Activated naive CD8-positive, alpha-beta T cell (primary cell): ENCODE measurements around the gene BCL11B.
A peak's percentile ranks its signal among the peaks of the same experiment; 100 is the strongest.

Source experiments
- H3K27ac Mint-ChIP-seq: one replicate; pipeline ENCODE4 v1.8.0; 2021; ENCODE audit warnings: mixed read lengths
- H3K27me3 Mint-ChIP-seq: one replicate; pipeline ENCODE4 v1.8.0; 2021; ENCODE audit warnings: mixed read lengths
- H3K36me3 Mint-ChIP-seq: one replicate; pipeline ENCODE4 v1.8.0; 2021; ENCODE audit warnings: mixed read lengths
- H3K4me1 Mint-ChIP-seq: one replicate; pipeline ENCODE4 v1.8.0; 2021; ENCODE audit warnings: low read depth, mixed read lengths
- H3K4me3 Mint-ChIP-seq: one replicate; pipeline ENCODE4 v1.8.0; 2021; ENCODE audit warnings: mild to moderate bottlenecking, mixed read lengths
- H3K9me3 Mint-ChIP-seq: one replicate; pipeline ENCODE4 v1.8.0; 2021; ENCODE audit warnings: low read depth, mixed read lengths

BCL11B gene

DNA sequence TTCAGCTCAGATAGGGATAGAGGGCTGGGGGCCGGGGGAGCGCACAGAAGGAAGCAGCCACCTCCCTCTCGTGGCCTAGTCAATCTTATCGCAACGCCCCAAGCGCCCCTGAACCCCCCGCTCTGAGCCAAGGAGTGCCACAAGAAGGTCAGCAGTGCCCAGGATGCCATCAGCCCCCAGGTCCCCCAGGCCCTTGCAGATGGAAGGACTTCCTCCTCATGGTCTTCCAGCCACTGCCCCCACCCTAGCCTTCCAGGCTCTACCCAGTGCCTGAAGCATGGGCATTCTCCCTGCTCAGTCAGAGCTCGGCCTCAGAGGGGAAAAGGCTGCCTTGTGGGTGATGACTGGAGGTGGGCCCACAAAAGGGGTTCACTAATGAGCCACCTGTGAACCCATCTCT is 68.2 kb downstream of the BCL11B start:
- Mint-ChIP-seq H3K27me3 (no peaks in the 10 kb centered on the region), H3K4me1 (peaks cover 99% of the 10 kb centered on the region), H3K9me3 (no peaks in the 10 kb centered on the region), H3K27ac (peak overlapping the region; percentile 100), H3K36me3 (peaks cover 13% of the 10 kb centered on the region), H3K4me3 (peak overlapping the region; percentile 74)

DNA sequence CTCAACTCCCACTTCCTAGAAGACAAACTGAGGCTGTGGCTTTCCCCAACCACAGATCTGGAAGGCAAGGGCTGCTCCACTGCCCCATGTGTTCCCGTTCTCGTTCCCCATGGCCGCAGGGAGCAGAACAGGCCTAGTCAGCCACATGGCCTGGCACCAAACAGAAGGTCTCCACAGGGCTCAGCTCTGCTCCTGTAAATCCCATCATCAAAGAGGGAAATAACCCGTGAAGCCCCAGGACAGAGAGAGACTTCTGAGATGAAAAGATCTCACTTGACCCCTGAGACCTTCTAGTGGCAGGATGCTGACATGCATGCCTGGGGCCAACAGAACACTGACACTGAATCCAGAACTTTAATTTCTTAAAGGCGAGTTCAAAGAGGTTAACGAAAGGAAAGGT is 68.9 kb downstream of the BCL11B start:
- peaks cover 99% of the 10 kb centered on the region for H3K4me1 Mint-ChIP-seq
- peak overlapping the region; percentile 74 for H3K4me3 Mint-ChIP-seq
- no peaks in the 10 kb centered on the region for H3K27me3 Mint-ChIP-seq
- peak overlapping the region; percentile 100 for H3K27ac Mint-ChIP-seq
- H3K36me3 Mint-ChIP-seq, result peaks cover 13% of the 10 kb centered on the region
- no peaks in the 10 kb centered on the region for H3K9me3 Mint-ChIP-seq

DNA sequence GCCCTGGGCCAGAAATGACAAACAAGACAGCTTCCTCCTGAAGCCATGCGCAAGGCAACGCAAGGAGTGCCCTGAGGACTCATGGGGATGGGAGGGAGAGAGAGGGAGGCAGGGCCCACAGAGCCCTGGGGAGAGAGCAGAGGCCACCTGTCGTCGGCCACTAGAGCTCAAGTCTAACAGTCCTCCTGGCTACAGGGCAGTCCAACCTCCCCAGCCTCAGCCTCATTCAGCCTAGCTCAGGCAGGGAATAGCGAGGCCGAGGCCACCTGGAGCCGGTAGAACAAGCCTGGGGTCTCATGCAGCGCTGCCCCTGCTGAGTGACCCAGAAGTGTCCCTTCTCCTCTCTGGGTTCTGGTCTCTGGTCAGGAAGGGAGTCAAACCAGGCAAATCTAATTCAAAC is 69.5 kb downstream of the BCL11B start:
- Mint-ChIP-seq H3K36me3 (peaks cover 13% of the 10 kb centered on the region), H3K27ac (peak overlapping the region; percentile 100), H3K4me3 (peak overlapping the region; percentile 74), H3K4me1 (peaks cover 99% of the 10 kb centered on the region), H3K9me3 (no peaks in the 10 kb centered on the region), H3K27me3 (no peaks in the 10 kb centered on the region)

DNA sequence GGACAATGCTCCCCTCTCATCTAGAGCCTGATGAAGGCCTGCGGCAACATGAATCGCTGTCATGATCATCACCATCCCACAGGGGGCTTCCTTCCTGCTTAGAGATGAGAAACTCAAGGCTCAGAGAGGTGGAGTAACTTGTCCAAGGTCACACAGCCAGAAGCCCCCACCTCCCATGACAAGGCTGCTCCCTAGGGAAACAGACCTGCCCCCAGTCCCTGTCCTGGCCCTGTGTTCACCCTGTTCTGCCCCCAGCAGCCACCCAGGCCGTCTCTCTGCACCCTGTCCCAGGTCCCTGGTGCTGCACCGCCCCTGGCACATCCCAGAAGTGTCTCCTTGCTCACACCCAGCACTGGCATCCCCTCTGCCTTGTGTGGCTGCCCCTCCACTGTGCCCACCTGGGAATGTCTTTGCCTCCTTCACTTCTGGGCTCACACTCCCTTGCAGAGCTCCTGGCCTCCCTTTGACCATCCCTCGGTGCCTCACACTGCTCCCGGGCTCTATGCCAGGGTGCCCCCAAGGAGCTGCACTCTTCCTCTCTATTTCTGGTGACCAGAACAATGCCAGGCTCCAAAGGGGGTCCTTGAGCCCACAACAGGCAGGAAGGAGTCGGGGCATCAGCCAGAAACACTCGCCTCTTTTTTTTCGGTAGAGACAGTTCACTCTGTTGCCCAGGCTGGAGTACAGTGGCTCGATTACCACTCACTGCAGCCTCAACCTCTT is 70.5 kb downstream of the BCL11B start:
- H3K4me1 Mint-ChIP-seq, result peaks cover 99% of the 10 kb centered on the region

GRCh38 chr14:99200654-99201005 is 71.4 kb downstream of the BCL11B start:
- Mint-ChIP-seq H3K9me3 (no peaks in the 10 kb centered on the region), H3K4me3 (peak overlapping the region; percentile 74), H3K4me1 (peaks cover 99% of the 10 kb centered on the region), H3K36me3 (peaks cover 9% of the 10 kb centered on the region), H3K27me3 (no peaks in the 10 kb centered on the region), H3K27ac (peak overlapping the region; percentile 100)

More for the DNA sequence above, 70.5 kb downstream of the BCL11B start:
- no peaks in the 10 kb centered on the region for H3K27me3 Mint-ChIP-seq
- peak overlapping the region; percentile 74 for H3K4me3 Mint-ChIP-seq
- H3K27ac Mint-ChIP-seq, result peak overlapping the region; percentile 100
- H3K36me3 Mint-ChIP-seq, result peaks cover 13% of the 10 kb centered on the region
- H3K9me3 Mint-ChIP-seq, result no peaks in the 10 kb centered on the region

GRCh38 chr14:99199846-99200653 is 71.9 kb downstream of the BCL11B start:
- Mint-ChIP-seq H3K4me3 (peak overlapping the region; percentile 74), H3K9me3 (no peaks in the 10 kb centered on the region), H3K27me3 (no peaks in the 10 kb centered on the region), H3K27ac (peak overlapping the region; percentile 100), H3K4me1 (peaks cover 99% of the 10 kb centered on the region), H3K36me3 (peaks cover 4% of the 10 kb centered on the region)

- Mint-ChIP-seq H3K27me3 (no peaks in the 10 kb centered on the region), H3K9me3 (no peaks in the 10 kb centered on the region), H3K4me1 (peaks cover 99% of the 10 kb centered on the region), H3K4me3 (peak overlapping the region; percentile 59), H3K27ac (peak overlapping the region; percentile 100), H3K36me3 (no peaks in the 10 kb centered on the region)
These were observed 73.1 kb downstream of the BCL11B start for GRCh38 chr14:99198746-99199502.

GRCh38 chr14:99196310-99196650 is 75.7 kb downstream of the BCL11B start:
- Mint-ChIP-seq H3K4me1 (peaks cover 99% of the 10 kb centered on the region), H3K36me3 (peaks cover 2% of the 10 kb centered on the region), H3K27me3 (no peaks in the 10 kb centered on the region), H3K9me3 (no peaks in the 10 kb centered on the region), H3K4me3 (peak overlapping the region; percentile 20), H3K27ac (peak overlapping the region; percentile 100)

- H3K4me1 Mint-ChIP-seq, result peaks cover 99% of the 10 kb centered on the region
- H3K27ac Mint-ChIP-seq, result peak overlapping the region; percentile 100
- H3K36me3 Mint-ChIP-seq, result peaks cover 2% of the 10 kb centered on the region
- no peaks in the 10 kb centered on the region for H3K27me3 Mint-ChIP-seq
- H3K9me3 Mint-ChIP-seq, result no peaks in the 10 kb centered on the region
- H3K4me3 Mint-ChIP-seq, result peak overlapping the region; percentile 39
These were observed 76.2 kb downstream of the BCL11B start for GRCh38 chr14:99195602-99196309.

DNA sequence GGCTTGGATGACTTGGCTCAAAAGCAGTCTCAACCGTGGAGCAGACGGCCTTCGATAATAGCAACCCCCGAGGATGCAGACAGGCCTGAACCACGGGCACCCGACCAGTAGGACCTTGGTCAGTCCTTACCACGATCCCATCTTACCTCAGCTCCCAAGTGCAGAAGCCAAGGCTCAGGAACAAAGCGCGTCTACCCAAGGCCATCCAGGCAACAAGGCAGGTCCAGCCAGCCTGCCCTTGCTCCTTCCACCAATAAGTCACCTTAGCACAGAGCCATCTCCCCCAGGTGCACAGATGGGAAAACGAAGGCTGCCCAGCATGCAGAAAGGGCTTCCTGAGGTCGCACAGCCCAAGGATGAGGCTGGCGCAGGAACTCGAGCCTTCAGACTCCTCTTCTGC is 77.3 kb downstream of the BCL11B start:
- H3K4me1 Mint-ChIP-seq, result peaks cover 99% of the 10 kb centered on the region
- H3K4me3 Mint-ChIP-seq, result peak overlapping the region; percentile 39

DNA sequence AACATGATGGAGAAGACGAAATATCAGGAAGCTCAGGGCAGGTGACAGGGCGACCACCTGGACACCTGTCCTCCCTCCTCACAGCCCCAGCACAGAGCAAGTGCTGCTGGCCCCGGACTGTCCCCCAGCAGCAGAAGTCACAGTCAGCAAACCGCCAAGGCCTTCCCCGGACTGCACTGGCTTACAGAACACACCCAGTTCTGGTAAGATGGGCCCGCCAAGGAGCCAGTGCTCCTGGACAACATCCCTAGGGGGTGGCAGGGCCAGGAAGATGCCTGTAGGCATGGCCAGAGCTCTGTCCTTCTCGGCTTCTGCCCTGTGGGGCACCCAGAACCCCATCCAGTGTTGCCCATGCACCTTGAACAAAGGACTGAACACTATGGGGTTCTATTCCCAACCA is 77.9 kb downstream of the BCL11B start:
- H3K4me3 Mint-ChIP-seq, result peak overlapping the region; percentile 89
- H3K4me1 Mint-ChIP-seq, result peaks cover 99% of the 10 kb centered on the region
- H3K27ac Mint-ChIP-seq, result peak overlapping the region; percentile 100
- no peaks in the 10 kb centered on the region for H3K9me3 Mint-ChIP-seq
- H3K36me3 Mint-ChIP-seq, result peaks cover 2% of the 10 kb centered on the region
- H3K27me3 Mint-ChIP-seq, result no peaks in the 10 kb centered on the region

More for the DNA sequence above, 77.3 kb downstream of the BCL11B start:
- Mint-ChIP-seq H3K27ac (peak overlapping the region; percentile 100), H3K27me3 (no peaks in the 10 kb centered on the region), H3K9me3 (no peaks in the 10 kb centered on the region), H3K36me3 (peaks cover 2% of the 10 kb centered on the region)

- Mint-ChIP-seq H3K9me3 (no peaks in the 10 kb centered on the region), H3K27ac (peak overlapping the region; percentile 100), H3K27me3 (no peaks in the 10 kb centered on the region), H3K4me3 (peak overlapping the region; percentile 89), H3K4me1 (peaks cover 96% of the 10 kb centered on the region), H3K36me3 (peaks cover 2% of the 10 kb centered on the region)
These were observed 79.2 kb downstream of the BCL11B start for GRCh38 chr14:99192830-99193229.

- peaks cover 2% of the 10 kb centered on the region for H3K36me3 Mint-ChIP-seq
These were observed 79.9 kb downstream of the BCL11B start for GRCh38 chr14:99192028-99192621.

DNA sequence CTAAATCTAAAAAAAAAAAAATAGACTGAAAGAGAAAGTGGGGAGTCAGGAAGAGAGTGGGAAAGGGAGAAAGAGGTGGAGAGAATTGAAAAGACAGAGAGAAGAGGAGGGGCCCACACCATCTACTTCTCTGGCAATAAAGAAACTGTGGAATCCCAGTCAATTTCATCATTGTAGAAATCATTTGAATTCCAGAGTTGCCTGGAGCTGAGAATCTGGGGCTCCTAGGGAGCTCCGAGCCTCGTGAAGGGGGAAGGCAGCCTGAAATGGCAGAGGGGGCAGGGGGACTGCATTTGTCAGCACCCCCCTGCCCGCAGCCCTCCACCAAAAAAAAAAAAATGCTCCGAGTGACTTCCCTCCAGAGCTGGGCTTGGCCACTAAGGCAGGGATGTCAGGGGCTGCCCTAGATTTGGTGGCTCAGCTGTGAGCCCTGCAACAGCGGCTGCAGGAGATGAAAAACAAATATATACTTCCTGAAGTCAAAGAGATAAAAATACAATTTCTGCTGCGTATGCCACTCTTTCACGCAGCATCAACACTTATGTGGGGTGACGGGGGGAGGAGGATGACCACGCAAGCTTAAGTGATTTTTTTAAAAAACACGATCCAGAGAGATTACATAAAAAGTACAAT is 80.5 kb downstream of the BCL11B start:
- Mint-ChIP-seq H3K36me3 (peaks cover 2% of the 10 kb centered on the region), H3K27me3 (no peaks in the 10 kb centered on the region), H3K4me1 (peaks cover 96% of the 10 kb centered on the region), H3K4me3 (peak overlapping the region; percentile 89), H3K9me3 (no peaks in the 10 kb centered on the region), H3K27ac (peak overlapping the region; percentile 100)

More at GRCh38 chr14:99192028-99192621, 79.9 kb downstream of the BCL11B start:
- Mint-ChIP-seq H3K4me3 (peak overlapping the region; percentile 89), H3K27me3 (no peaks in the 10 kb centered on the region), H3K4me1 (peaks cover 96% of the 10 kb centered on the region), H3K27ac (peak overlapping the region; percentile 100), H3K9me3 (no peaks in the 10 kb centered on the region)
